Kidney (tissue), 14 donors: Measurements from ENCODE around the gene TFCP2L1. TPM values are rescaled to one million over a fixed set of nuclear protein-coding genes. Genes with fewer than 3 reads are reported as not detected.

Experiments used
- DNase-seq, 5 donors: peaks; one replicate each; pipeline ENCODE4 v3.0.0-alpha.2; 2013 to 2020
- FAIRE-seq: peaks from 2 replicates; lab custom pipeline; 2012; peaks lifted over from hg19 to GRCh38; lab: Jason Lieb, UNC
- H3K27ac ChIP-seq, 2 donors: one replicate each; pipeline ENCODE4 v1.7.0; 2013; ENCODE audit warnings: low read depth in 2 of 2, low read length in 2 of 2, inconsistent platforms in 1 of 2
- H3K27me3 ChIP-seq: one replicate; pipeline ENCODE4 v1.7.1; 2013; ENCODE audit warnings: low read length, inconsistent platforms; ENCODE audit not compliant: control insufficient read depth, insufficient read depth
- H3K36me3 ChIP-seq, 3 donors: one replicate each; pipeline versions ENCODE4 v1.7.0 to v1.7.1; 2013; ENCODE audit warnings: low read length in 3 of 3, control low read depth in 1 of 3, inconsistent platforms in 1 of 3; ENCODE audit not compliant: insufficient read depth in 3 of 3, control insufficient read depth in 2 of 3
- H3K4me1 ChIP-seq, 3 donors: one replicate each; pipeline versions ENCODE4 v1.7.0 to v1.7.1; 2013; ENCODE audit warnings: low read length in 3 of 3, inconsistent platforms in 1 of 3, low read depth in 1 of 3; ENCODE audit not compliant: control insufficient read depth in 2 of 3, insufficient read depth in 2 of 3
- H3K4me3 ChIP-seq, 3 donors: one replicate each; pipeline versions ENCODE4 v1.7.0 to v1.8.1; 2013; ENCODE audit warnings: low read length in 3 of 3, control low read depth in 1 of 3, inconsistent platforms in 1 of 3
- H3K9ac ChIP-seq, 3 donors: one replicate each; pipeline versions ENCODE4 v1.7.0 to v1.7.1; 2013; ENCODE audit warnings: low read length in 3 of 3, control low read depth in 1 of 3, inconsistent platforms in 1 of 3
- H3K9me3 ChIP-seq, 3 donors: one replicate each; pipeline versions ENCODE4 v1.7.0 to v1.7.1; 2013; ENCODE audit warnings: low read length in 3 of 3, control low read depth in 1 of 3, inconsistent platforms in 1 of 3; ENCODE audit not compliant: control insufficient read depth in 2 of 3, insufficient read depth in 1 of 3
- CTCF ChIP-seq: IDR thresholded peaks from 3 replicates; pipeline ENCODE4 v1.5.1; 2012; ENCODE audit warnings: mild to moderate bottlenecking, moderate library complexity, borderline replicate concordance; ENCODE audit not compliant: insufficient read depth; ENCODE audit errors: extremely low read depth
- intact Hi-C: fragments of 100-400 bp; cut with DNase I; formaldehyde crosslinking; loops from one replicate; pipeline ENCODE4 v1.11.1; 2022
- polyA plus RNA-seq: library from polyadenylated mRNA; stranded (reverse); fragments of 350-450 nt; fragmentation: Illumina TruSeq; extraction: RNeasy Lipid Tissue Mini Kit (QIAGEN cat#74804); gene quantifications from one replicate; pipeline ENCODE4 v1.2.3, GENCODE V29; 2014; ENCODE audit warnings: low read depth, low replicate concordance; ENCODE audit not compliant: insufficient read depth
- total RNA-seq: library from RNA; stranded (reverse); fragmentation: NEBNext Ultra II Directional; extraction: Animal tissue kit (Norgen Biotek cat#: 25700); gene quantifications from one replicate; pipeline ENCODE4 v1.2.1, GENCODE V29; 2021
- donor health status: control.
- donor health status: control.
- donor health status: control.
- donor health status: control.
- donor health status: control.
- donor health status: DM: yes; HTN: yes; CAD: no.
- donor health status: Normal renal cell carcinoma (clear cell type).

The TFCP2L1 gene
- total and polyA plus RNA-seq, 2 donors from 2014 or later = 44.4 to 172 TPM

- Histone ChIP-seq H3K36me3 (peaks cover 0 to 90% (median 68%) of the 10 kb centered on the region in 3 donors), H3K4me1 (peaks cover 0 to 21% (median 10%) of the 10 kb centered on the region in 3 donors), H3K9me3 (no peaks in the 10 kb centered on the region), H3K27ac (no peak overlapping the region), H3K9ac (no peak overlapping the region), H3K4me3 (no peak overlapping the region), H3K27me3 (no peaks in the 10 kb centered on the region)
- intact Hi-C loops = no loop called here
- FAIRE-seq (no peak), DNase-seq (peak in 1 of 5 donors; percentile 39)
- TF ChIP-seq CTCF = no peak
These were observed 44.6 kb downstream of the TFCP2L1 start for GRCh38 chr2:121240436-121240835.

- no peak overlapping the region for H3K9ac ChIP-seq
- H3K4me1 ChIP-seq = peaks cover 0 to 21% (median 10%) of the 10 kb centered on the region in 3 donors
- TF ChIP-seq CTCF = no peak
- no peak overlapping the region for H3K27ac ChIP-seq
- no peak overlapping the region for H3K4me3 ChIP-seq
- no peak for DNase-seq
- intact Hi-C loops = no loop called here
- no peaks in the 10 kb centered on the region for H3K27me3 ChIP-seq
- H3K9me3 ChIP-seq = no peaks in the 10 kb centered on the region
- peaks cover 0 to 88% (median 63%) of the 10 kb centered on the region in 3 donors for H3K36me3 ChIP-seq
- no peak for FAIRE-seq
These were observed 45.0 kb downstream of the TFCP2L1 start for GRCh38 chr2:121239969-121240368.

- H3K9me3 ChIP-seq = no peaks in the 10 kb centered on the region
- no peak overlapping the region for H3K4me3 ChIP-seq
- H3K9ac ChIP-seq = no peak overlapping the region
- intact Hi-C loops = no loop called here
- H3K36me3 ChIP-seq = peaks cover 0 to 89% (median 58%) of the 10 kb centered on the region in 3 donors
- DNase-seq (peak in 1 of 5 donors; percentile 56), FAIRE-seq (no peak)
- TF ChIP-seq CTCF = no peak
- peak overlapping the region in 1 of 2 donors; percentile 43 for H3K27ac ChIP-seq
- H3K27me3 ChIP-seq = no peaks in the 10 kb centered on the region
- H3K4me1 ChIP-seq = peaks cover 0 to 19% (median 10%) of the 10 kb centered on the region in 3 donors
These were observed 45.5 kb downstream of the TFCP2L1 start for GRCh38 chr2:121239471-121239870.

- no peaks in the 10 kb centered on the region for H3K9me3 ChIP-seq
- FAIRE-seq = no peak
- peaks cover 0 to 89% (median 62%) of the 10 kb centered on the region in 3 donors for H3K36me3 ChIP-seq
- TF ChIP-seq CTCF = no peak
- no peak overlapping the region for H3K4me3 ChIP-seq
- no peaks in the 10 kb centered on the region for H3K27me3 ChIP-seq
- DNase-seq = peak in 1 of 5 donors; percentile 29
- H3K27ac ChIP-seq = no peak overlapping the region
- intact Hi-C loops = no loop called here
- H3K4me1 ChIP-seq = peaks cover 0 to 15% (median 10%) of the 10 kb centered on the region in 3 donors
- no peak overlapping the region for H3K9ac ChIP-seq
These were observed 46.2 kb downstream of the TFCP2L1 start for GRCh38 chr2:121238828-121239227.
